RWPE1 (cell line): ENCODE results near the gene RASIP1.
"Not testable (repeated sequence)": the region's sequence is repeated elsewhere in the genome, so short reads cannot be mapped to it uniquely, and the experiment has no call there.

ENCODE experiments used
- CTCF ChIA-PET: fragments of 350-600 bp; sonication (Branson Sonifier 250); formaldehyde crosslinking; extraction: SDS; loops from one replicate; lab custom pipeline; 2021; lab: Yijun Ruan, JAX
- POLR2A ChIA-PET: fragments of 400-600 bp; formaldehyde crosslinking; extraction: SDS; loops from one replicate; lab custom pipeline; 2020; ENCODE audit warnings: antibody characterized with exemption; ENCODE audit not compliant: low non-redundant PET; lab: Yijun Ruan, JAX
- DNase-seq: peaks from one replicate; pipeline ENCODE4 v3.0.0; 2012; ENCODE audit warnings: low spot score
- H3K27ac ChIP-seq: fragments of 450-650 bp; 2 replicates; pipeline ENCODE4 v1.5.1; 2017
- TF ChIP-seq, protein P1 (sequence below): fragments of 450-650 bp; conservative IDR thresholded peaks from 2 replicates; pipeline ENCODE4 v1.5.1; 2017; ENCODE audit warnings: low read depth, mild to moderate bottlenecking

Gene RASIP1

DNA sequence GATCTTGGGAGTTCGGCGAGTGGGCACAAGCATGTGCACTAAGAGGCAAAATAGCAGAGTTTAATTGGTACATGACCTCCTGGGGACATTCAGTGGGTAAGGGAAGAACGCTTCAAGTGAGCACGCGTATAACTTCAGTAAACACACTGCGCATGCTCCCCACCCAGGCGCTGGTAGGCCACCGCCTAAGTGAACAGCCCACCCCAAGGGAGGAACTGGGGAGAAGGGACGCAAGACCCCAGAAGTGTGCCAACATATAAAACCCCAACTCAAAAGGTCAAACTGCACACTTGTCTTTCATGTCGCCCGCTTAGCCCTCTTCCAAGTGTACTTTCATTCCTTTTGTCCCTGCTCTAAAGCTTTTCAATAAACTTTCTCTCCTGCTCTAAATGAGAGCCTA is 57.1 kb downstream of the RASIP1 start:
- H3K27ac ChIP-seq: no peak overlapping the region
- DNase-seq: no peak
- TF ChIP-seq, protein P1, sequence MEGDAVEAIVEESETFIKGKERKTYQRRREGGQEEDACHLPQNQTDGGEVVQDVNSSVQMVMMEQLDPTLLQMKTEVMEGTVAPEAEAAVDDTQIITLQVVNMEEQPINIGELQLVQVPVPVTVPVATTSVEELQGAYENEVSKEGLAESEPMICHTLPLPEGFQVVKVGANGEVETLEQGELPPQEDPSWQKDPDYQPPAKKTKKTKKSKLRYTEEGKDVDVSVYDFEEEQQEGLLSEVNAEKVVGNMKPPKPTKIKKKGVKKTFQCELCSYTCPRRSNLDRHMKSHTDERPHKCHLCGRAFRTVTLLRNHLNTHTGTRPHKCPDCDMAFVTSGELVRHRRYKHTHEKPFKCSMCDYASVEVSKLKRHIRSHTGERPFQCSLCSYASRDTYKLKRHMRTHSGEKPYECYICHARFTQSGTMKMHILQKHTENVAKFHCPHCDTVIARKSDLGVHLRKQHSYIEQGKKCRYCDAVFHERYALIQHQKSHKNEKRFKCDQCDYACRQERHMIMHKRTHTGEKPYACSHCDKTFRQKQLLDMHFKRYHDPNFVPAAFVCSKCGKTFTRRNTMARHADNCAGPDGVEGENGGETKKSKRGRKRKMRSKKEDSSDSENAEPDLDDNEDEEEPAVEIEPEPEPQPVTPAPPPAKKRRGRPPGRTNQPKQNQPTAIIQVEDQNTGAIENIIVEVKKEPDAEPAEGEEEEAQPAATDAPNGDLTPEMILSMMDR: no peak
- ChIA-PET CTCF (interaction anchor here (0.6 kb wide), 1 partner anchor 887 kb away, joined by 6 read pairs; no protein-coding TSS in a partner anchor), POLR2A (interaction anchor here (0.5 kb wide), 1 partner anchor 48 kb away, joined by 5 read pairs; no protein-coding TSS in a partner anchor)

DNA sequence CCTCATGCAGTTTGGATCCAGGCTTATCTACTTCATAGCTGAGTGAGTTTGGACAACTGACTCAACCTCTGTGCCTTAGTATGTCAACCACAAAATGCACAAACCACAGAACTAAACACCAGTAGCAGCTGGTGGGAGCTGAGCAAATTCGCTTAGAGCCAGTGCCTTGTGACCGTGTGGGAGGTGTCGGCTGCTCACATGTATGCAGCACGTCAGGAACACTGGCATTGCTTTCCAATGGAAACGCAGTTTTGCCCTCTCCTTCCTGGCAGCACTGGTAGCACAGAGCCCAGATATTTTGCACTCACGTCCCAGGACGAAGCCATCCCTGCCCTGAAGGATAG is 59.3 kb downstream of the RASIP1 start:
- CTCF ChIA-PET: no interaction called here
- DNase-seq: no peak
- H3K27ac ChIP-seq: no peak overlapping the region
- TF ChIP-seq, protein P1: no peak
- POLR2A ChIA-PET: no interaction called here

DNA sequence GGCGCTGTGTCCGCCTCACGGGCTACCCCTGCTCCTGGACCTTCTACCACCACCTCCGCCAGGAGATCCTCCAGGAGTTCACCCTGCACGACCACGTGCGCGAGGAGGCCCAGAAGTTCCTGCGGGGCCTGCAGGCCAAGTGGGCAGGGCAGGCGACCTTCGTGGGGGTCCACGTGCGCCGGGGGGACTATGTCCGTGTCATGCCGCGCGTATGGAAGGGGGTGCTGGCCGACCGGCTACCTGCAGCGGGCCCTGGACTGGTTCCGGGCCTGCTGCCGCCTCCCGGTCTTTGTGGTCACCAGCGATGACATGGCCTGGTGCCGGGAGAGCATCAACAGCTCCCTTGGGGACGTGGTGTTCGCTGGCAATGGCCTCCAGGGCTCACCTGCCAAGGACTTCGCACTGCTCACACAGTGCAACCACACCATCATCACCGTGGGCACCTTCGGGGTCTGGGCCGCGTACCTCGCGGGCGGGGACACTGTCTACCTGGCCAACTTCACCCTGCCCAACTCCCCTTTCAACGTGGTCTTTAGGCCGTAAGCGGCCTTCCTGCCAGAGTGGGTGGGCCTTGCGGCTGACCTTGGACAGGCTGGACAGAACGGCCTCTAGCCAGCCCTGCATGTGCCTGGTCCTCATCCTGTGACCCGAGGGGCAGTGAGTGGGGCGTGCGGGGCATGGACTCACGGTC is 59.8 kb downstream of the RASIP1 start:
- TF ChIP-seq, protein P1: no peak
- POLR2A ChIA-PET: no interaction called here
- H3K27ac ChIP-seq: no peak overlapping the region
- CTCF ChIA-PET: no interaction called here
- no peak for DNase-seq

DNA sequence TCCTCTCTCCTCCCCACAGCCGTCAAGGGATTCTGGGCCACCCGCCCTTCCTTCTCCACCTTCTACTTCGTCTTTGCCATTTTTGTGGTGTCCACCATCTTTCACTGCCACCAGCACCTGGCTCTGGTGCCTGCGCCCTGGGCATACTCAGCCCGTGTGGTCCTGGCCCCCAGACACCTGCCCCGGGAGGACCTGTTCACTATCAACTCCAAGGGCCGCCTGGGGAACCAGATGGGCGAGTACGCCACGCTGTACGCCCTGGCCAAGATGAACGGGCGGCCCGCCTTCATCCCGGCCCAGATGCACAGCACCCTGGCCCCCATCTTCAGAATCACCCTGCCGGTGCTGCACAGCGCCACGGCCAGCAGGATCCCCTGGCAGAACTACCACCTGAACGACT is 60.4 kb downstream of the RASIP1 start:
- DNase-seq, CTCF ChIA-PET, POLR2A ChIA-PET, H3K27ac ChIP-seq: not testable (repeated sequence)

DNA sequence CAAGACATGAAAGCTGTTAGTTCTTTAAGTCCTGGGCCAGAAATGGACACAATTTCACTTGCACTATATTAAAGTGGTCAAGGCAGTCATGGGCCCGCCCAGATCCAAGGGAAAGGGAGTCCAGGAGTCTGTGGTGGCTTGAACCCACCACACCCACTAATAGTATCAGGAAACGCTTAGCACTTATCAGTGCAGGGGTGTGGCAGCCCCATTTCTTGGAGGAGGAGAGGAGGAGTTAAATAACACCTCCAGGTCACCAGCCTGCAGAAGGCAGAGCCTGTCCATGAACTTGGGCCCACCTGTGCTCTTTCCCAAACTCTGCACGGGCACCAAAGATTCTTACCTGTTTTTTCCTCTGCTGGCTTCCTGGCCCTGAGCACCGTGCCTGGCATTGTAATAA is 62.2 kb downstream of the RASIP1 start:
- H3K27ac ChIP-seq: no peak overlapping the region
- TF ChIP-seq, protein P1: no peak
- ChIA-PET POLR2A (interaction anchor here (0.6 kb wide), 1 partner anchor 454 kb away, joined by 7 read pairs; no protein-coding TSS in a partner anchor), CTCF (interaction anchor here (1.1 kb wide), 1 partner anchor 60 kb away, joined by 4 read pairs; no protein-coding TSS in a partner anchor)
- DNase-seq: no peak

DNA sequence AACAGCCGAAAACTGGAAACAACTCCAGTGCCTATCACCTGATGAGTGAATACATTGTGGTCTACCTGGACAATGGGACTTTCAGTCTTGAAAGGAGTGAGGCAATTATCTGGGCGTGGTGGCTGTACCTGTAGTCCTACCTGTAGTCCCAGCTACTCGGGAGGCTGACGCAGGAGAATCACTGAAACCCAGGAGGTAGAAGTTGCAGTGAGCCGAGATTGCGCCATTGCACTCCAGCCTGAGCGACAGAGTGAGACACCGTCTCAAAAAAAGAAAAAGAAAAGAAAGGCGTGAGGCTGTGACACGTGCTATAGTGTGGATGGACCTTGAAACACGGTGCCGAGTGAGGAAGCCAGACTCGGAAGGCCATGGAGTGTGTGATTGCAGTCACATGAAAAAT is 63.5 kb downstream of the RASIP1 start:
- CTCF ChIA-PET: no interaction called here
- POLR2A ChIA-PET: no interaction called here
- TF ChIP-seq, protein P1: no peak
- no peak for DNase-seq
- no peak overlapping the region for H3K27ac ChIP-seq

DNA sequence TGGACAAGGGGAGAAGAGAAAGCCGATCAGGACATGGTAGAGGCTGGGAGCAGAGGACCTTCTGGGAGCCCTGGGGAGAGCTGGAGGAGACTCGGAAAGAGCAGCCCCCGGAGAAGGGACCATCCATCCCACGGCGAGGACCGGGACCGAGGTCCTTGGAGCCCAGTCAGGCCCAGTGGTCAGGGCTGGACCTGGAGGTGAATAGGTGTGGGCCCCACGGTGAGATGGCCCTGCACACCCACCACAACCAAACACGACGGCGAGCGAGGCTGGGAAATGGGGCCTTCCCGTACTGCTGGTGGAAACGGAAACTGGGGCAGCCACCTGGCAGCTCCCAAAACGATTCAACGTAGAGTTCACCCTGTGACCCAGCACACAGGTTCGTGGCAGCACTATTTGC is 63.9 kb downstream of the RASIP1 start:
- ChIA-PET CTCF (interaction anchor here (0.9 to 1.3 kb wide), 2 partner anchors 10 to 62 kb away, joined by 3 to 7 read pairs; no protein-coding TSS in a partner anchor), POLR2A (no interaction called here)
- TF ChIP-seq, protein P1: no peak
- no peak overlapping the region for H3K27ac ChIP-seq
- no peak for DNase-seq
